ENCODE results near the gene HS6ST3. TPM values are rescaled to one million over a fixed set of nuclear protein-coding genes. Genes with fewer than 3 reads are reported as not detected.

HS6ST3 gene
- total and polyA plus RNA-seq, 2 of the 13 experiments (the other 11 are each of a cell fraction or from before 2014, with no cell fraction given): not detected

GRCh38 chr13:96279904-96280303, 190.0 kb downstream of the HS6ST3 start:
- no peaks in the 10 kb centered on the region for H3K27me3 ChIP-seq (ENCODE audit: control insufficient read depth in 1 of 2, insufficient read depth in 2 of 2, low read length in 2 of 2)
- POLR2A ChIA-PET: no interaction called here
- H3K27ac ChIP-seq (ENCODE audit: extremely low read length, insufficient read depth, low read length): no peak overlapping the region
- H2AFZ ChIP-seq (ENCODE audit: low read length): no peak overlapping the region
- H3K36me3 ChIP-seq (replicated peaks in 1 of 2; ENCODE audit: control insufficient read depth in 1 of 2, insufficient read depth in 2 of 2, low read length in 2 of 2): no peaks in the 10 kb centered on the region
- WGBS (ENCODE audit: low lambda C conversion rate): 4% methylated on average over 3 of the region's 3 CpGs
- CTCF ChIA-PET (ENCODE audit: low intra/inter-chr PET ratio, low total read pairs): no interaction called here
- no peak overlapping the region for H3K4me3 ChIP-seq (replicated peaks in 1 of 3; ENCODE audit: insufficient read depth in 1 of 3, low read depth in 2 of 3, low read length in 3 of 3)
- H3K4me2 ChIP-seq (ENCODE audit: low read depth, low read length): no peak overlapping the region
- no peaks in the 10 kb centered on the region for H3K79me2 ChIP-seq (ENCODE audit: insufficient read depth, low read length)
- no peak for ATAC-seq
- no peak for FAIRE-seq
- H3K4me1 ChIP-seq (ENCODE audit: insufficient read depth, low read length): no peaks in the 10 kb centered on the region
- intact Hi-C loops (cut with micrococcal nuclease; ENCODE audit: unreplicated experiment): loop anchor here (5.0 kb wide), 1 partner anchor 832 kb away; no protein-coding TSS in a partner anchor
- no peak for DNase-seq (ENCODE audit: low spot score)
- H4K20me1 ChIP-seq (ENCODE audit: insufficient read depth, low read length): no peaks in the 10 kb centered on the region
- no TSS peak for BruUV-seq (replicated peaks)
- in situ Hi-C loops (cut with HindIII; ENCODE audit: extremely low pct_ligation_motif_present, low pct_unique_long_range_greater_than_20kb): no loop called here
- no peaks in the 10 kb centered on the region for H3K9me3 ChIP-seq (ENCODE audit: low read length)
- no peak overlapping the region for H3K9ac ChIP-seq (ENCODE audit: insufficient read depth, low read depth, low read length)
- TF ChIP-seq ZNF782 (CRISPR knock-in tag; IDR thresholded peaks at IDR 0.05; ENCODE audit: borderline replicate concordance): no peak
- no peak for TF ChIP-seq NBN (conservative IDR thresholded peaks at IDR 0.05)
- no peak for TF ChIP-seq ELK4 (CRISPR knock-in tag; IDR thresholded peaks at IDR 0.05; ENCODE audit: borderline replicate concordance)
- no peak for TF ChIP-seq ZNF10 (CRISPR knock-in tag; IDR thresholded peaks at IDR 0.05; ENCODE audit: borderline replicate concordance, low read depth)
- no peak for TF ChIP-seq ZNF7 (CRISPR knock-in tag; IDR thresholded peaks at IDR 0.05)
- no peak for TF ChIP-seq DZIP1 (CRISPR knock-in tag; IDR thresholded peaks at IDR 0.05)
- no peak for TF ChIP-seq ZNF30 (CRISPR knock-in tag; IDR thresholded peaks at IDR 0.05)
- no peak for TF ChIP-seq ASH2L (IDR thresholded peaks at IDR 0.05; ENCODE audit: insufficient read length, low read depth, low read length)
- no peak for TF ChIP-seq AKAP8 (CRISPR knock-in tag; IDR thresholded peaks at IDR 0.05)
- no peak for TF ChIP-seq RFX5 (IDR thresholded peaks at IDR 0.05; ENCODE audit: low read depth, low read length)
- no peak for TF ChIP-seq ZNF687 (CRISPR knock-in tag; IDR thresholded peaks at IDR 0.05)
- TF ChIP-seq ZBTB37 (CRISPR knock-in tag; IDR thresholded peaks at IDR 0.05): no peak
- TF ChIP-seq GABPB1 (CRISPR knock-in tag; IDR thresholded peaks at IDR 0.05): no peak
- TF ChIP-seq CBFB (CRISPR knock-in tag; IDR thresholded peaks at IDR 0.05): no peak
- TF ChIP-seq ZSCAN21 (CRISPR knock-in tag; IDR thresholded peaks at IDR 0.05; ENCODE audit: borderline replicate concordance): no peak
- no peak for TF ChIP-seq KLF9 (CRISPR knock-in tag; IDR thresholded peaks at IDR 0.05; ENCODE audit: low read depth)
- TF ChIP-seq PHF8 (CRISPR knock-in tag; IDR thresholded peaks at IDR 0.05): no peak
